ENCODE data around the gene UQCRHL. TPM values are rescaled to one million over a fixed set of nuclear protein-coding genes. Genes with fewer than 3 reads are reported as not detected.
"Not testable (repeated sequence)": the region's sequence is repeated elsewhere in the genome, so short reads cannot be mapped to it uniquely, and the experiment has no call there.

Gene UQCRHL
- total RNA-seq, 1 donor from 2014 or later = 6.1 TPM

- intact Hi-C loops (cut with DNase I) = no loop called here
- ATAC-seq (ENCODE audit: poor library complexity) (no peak), DNase-seq (peak; percentile 68)
Measured at GRCh38 chr1:15836772-15837669, 29.6 kb upstream of the UQCRHL start.

GRCh38 chr1:15836511-15836771 is 29.0 kb upstream of the UQCRHL start:
- ATAC-seq (ENCODE audit: poor library complexity); DNase-seq; intact Hi-C loops (cut with DNase I): not testable (repeated sequence)

- intact Hi-C loops (cut with DNase I) = loop anchor here (2.0 kb wide), 1 partner anchor 13 kb away; no protein-coding TSS in a partner anchor
- ATAC-seq (ENCODE audit: poor library complexity) = peak; percentile 90
- DNase-seq = peak; percentile 100
Measured at GRCh38 chr1:15835741-15836510, 28.5 kb upstream of the UQCRHL start.

GRCh38 chr1:15835205-15835740 is 27.8 kb upstream of the UQCRHL start:
- intact Hi-C loops (cut with DNase I) = loop anchor here (2.0 kb wide), 1 partner anchor 14 kb away; no protein-coding TSS in a partner anchor
- peak; percentile 13 for ATAC-seq (ENCODE audit: poor library complexity)
- no peak for DNase-seq

- peak; percentile 93 for DNase-seq
- intact Hi-C loops (cut with DNase I) = loop anchor here (2.0 kb wide), 1 partner anchor 14 kb away; no protein-coding TSS in a partner anchor
- peak; percentile 85 for ATAC-seq (ENCODE audit: poor library complexity)
Measured at GRCh38 chr1:15834406-15835204, 27.2 kb upstream of the UQCRHL start.

GRCh38 chr1:15833842-15834405 is 26.5 kb upstream of the UQCRHL start:
- intact Hi-C loops (cut with DNase I) = loop anchor here (2.0 kb wide), 1 partner anchor 15 kb away; no protein-coding TSS in a partner anchor
- no peak for DNase-seq
- no peak for ATAC-seq (ENCODE audit: poor library complexity)

- intact Hi-C loops (cut with DNase I) = no loop called here
- DNase-seq = peak; percentile 61
Measured at GRCh38 chr1:15833069-15833679, 25.7 kb upstream of the UQCRHL start.

GRCh38 chr1:15830258-15830657 is 22.8 kb upstream of the UQCRHL start:
- DNase-seq = no peak
- ATAC-seq (ENCODE audit: poor library complexity) = no peak
- intact Hi-C loops (cut with DNase I) = no loop called here

More at GRCh38 chr1:15833069-15833679, 25.7 kb upstream of the UQCRHL start:
- ATAC-seq (ENCODE audit: poor library complexity) = no peak

GRCh38 chr1:15828931-15829330 is 21.5 kb upstream of the UQCRHL start:
- DNase-seq; ATAC-seq (ENCODE audit: poor library complexity); intact Hi-C loops (cut with DNase I): not testable (repeated sequence)

GRCh38 chr1:15827567-15827966 is 20.1 kb upstream of the UQCRHL start:
- DNase-seq; ATAC-seq (ENCODE audit: poor library complexity); intact Hi-C loops (cut with DNase I): not testable (repeated sequence)

- DNase-seq (no peak), ATAC-seq (ENCODE audit: poor library complexity) (no peak)
- intact Hi-C loops (cut with DNase I) = no loop called here
Measured at GRCh38 chr1:15826810-15827507, 19.5 kb upstream of the UQCRHL start.

GRCh38 chr1:15825800-15826199 is 18.4 kb upstream of the UQCRHL start:
- DNase-seq (no peak), ATAC-seq (ENCODE audit: poor library complexity) (no peak)
- intact Hi-C loops (cut with DNase I) = no loop called here

GRCh38 chr1:15820478-15820877 is 13.0 kb upstream of the UQCRHL start:
- ATAC-seq (ENCODE audit: poor library complexity) (no peak), DNase-seq (no peak)
- intact Hi-C loops (cut with DNase I) = no loop called here

- intact Hi-C loops (cut with DNase I) = loop anchor here (5.0 kb wide), 1 partner anchor 176 kb away; no protein-coding TSS in a partner anchor
- DNase-seq = no peak
- ATAC-seq (ENCODE audit: poor library complexity) = no peak
Measured at GRCh38 chr1:15816674-15817073, 9.2 kb upstream of the UQCRHL start.

GRCh38 chr1:15810073-15810472 is 2.6 kb upstream of the UQCRHL start:
- intact Hi-C loops (cut with DNase I) = no loop called here
- ATAC-seq (ENCODE audit: poor library complexity) (no peak), DNase-seq (no peak)

GRCh38 chr1:15808955-15809354 is 1.5 kb upstream of the UQCRHL start:
- DNase-seq = no peak
- intact Hi-C loops (cut with DNase I) = no loop called here
- ATAC-seq (ENCODE audit: poor library complexity) = no peak

- DNase-seq (no peak), ATAC-seq (ENCODE audit: poor library complexity) (no peak)
- intact Hi-C loops (cut with DNase I) = no loop called here
Measured at GRCh38 chr1:15807121-15807520, 328 bp downstream of the UQCRHL start.
